Measurements from ENCODE around the gene NR1D1. TPM values are rescaled to one million over a fixed set of nuclear protein-coding genes. Genes with fewer than 3 reads are reported as not detected.

NR1D1 gene
- total RNA-seq, 4 donors from 2014 or later: 2.0 to 92.1 (median 4.7) TPM

DNA sequence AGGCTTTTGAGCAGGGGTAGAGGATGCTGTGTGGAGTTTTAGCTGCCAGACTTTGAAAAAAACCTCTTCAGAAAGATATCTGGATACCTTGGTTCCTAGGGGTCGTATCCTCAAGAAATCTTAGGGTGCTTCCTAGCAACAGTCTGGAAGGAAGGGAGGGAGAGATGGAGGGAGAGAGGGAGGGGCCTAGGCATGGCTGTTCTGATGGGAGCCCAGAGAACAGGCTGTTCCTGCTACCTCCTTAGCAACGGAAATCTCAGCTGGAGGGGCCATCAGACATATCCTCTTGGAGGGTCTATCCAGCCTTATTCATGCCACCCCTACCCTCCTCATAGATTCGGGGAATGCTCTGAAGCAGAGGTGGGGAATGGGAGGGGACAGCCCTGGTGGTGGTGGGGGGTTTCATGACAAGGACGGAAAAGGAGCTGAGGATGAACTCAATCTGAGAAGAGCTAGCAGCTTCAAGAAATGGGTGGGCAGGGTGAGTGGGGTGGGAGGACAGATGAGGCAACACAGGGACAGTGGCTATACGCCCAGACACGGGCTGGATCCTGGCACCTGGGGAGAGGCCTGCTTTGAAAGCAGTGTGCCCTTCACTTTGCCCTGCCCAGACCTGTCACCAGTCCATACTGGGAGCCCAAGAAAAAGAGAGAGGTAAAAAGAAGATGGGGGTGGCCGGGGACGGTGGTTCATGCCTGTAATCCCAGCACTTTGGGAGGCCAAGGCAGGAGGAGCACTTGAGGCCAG lies 40.5 kb downstream of the NR1D1 start:
- intact Hi-C loops (cut with DNase I; ENCODE audit: low total_unique reads): loop anchor here (5.0 kb wide), 1 partner anchor 52 kb away; no protein-coding TSS in a partner anchor
- H3K9me3 ChIP-seq: no peaks in the 10 kb centered on the region
- H3K4me3 ChIP-seq: no peak overlapping the region
- H3K27ac ChIP-seq: peak overlapping the region; percentile 80 to 93
- no peaks in the 10 kb centered on the region for H3K27me3 ChIP-seq
- DNase-seq: no peak
- no peaks in the 10 kb centered on the region for H3K36me3 ChIP-seq
- H3K4me1 ChIP-seq: no peaks in the 10 kb centered on the region
- TF ChIP-seq POLR2A (IDR thresholded peaks at IDR 0.05) (no peak), CTCF (IDR thresholded peaks at IDR 0.05) (no peak)

- peaks cover 0 to under 1% of the 10 kb centered on the region in 2 donors for H3K4me1 ChIP-seq
- H3K36me3 ChIP-seq: no peaks in the 10 kb centered on the region
- no peaks in the 10 kb centered on the region for H3K9me3 ChIP-seq
- DNase-seq: no peak
- no peak overlapping the region for H3K4me3 ChIP-seq
- TF ChIP-seq POLR2A (IDR thresholded peaks at IDR 0.05) (no peak), CTCF (IDR thresholded peaks at IDR 0.05) (no peak)
- no peaks in the 10 kb centered on the region for H3K27me3 ChIP-seq
- intact Hi-C loops (cut with DNase I; ENCODE audit: low total_unique reads): no loop called here
- peak overlapping the region; percentile 80 to 93 for H3K27ac ChIP-seq
Observed at GRCh38 chr17:40058865-40059264, 41.5 kb downstream of the NR1D1 start.

DNA sequence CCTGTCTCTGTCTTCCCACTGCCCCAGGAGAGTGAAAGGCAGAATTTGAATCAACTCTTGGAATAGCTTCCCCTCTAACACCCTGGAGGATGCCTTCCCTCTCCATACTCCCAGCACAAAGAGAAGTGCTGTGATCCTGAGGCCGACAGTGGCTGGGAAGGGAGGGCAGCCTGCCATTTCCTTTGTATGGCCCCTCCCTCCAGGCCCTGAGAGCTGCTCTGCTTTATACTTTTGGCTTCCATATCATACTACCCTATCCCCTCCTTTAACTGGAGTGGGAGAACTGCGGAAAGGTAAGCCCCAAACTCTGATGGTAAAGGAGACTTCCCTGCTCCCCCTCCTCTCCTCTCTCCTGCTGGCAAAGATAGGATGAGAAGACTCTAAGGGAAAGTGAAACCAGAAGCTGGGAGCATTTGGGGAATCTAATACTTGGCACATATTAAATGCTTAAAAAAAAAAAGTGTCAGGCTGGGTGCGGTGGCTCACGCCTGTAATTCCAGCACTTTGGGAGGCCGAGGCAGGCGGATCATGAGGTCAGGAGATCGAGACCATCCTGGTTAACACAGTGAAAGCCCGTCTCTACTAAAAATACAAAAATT lies 42.1 kb downstream of the NR1D1 start:
- peaks cover 0 to 6% of the 10 kb centered on the region in 2 donors for H3K4me1 ChIP-seq
- no peaks in the 10 kb centered on the region for H3K9me3 ChIP-seq
- no peak for DNase-seq
- H3K4me3 ChIP-seq: no peak overlapping the region
- H3K27me3 ChIP-seq: no peaks in the 10 kb centered on the region
- H3K36me3 ChIP-seq: no peaks in the 10 kb centered on the region
- TF ChIP-seq CTCF (IDR thresholded peaks at IDR 0.05): no peak
- no peak for TF ChIP-seq POLR2A (IDR thresholded peaks at IDR 0.05)
- intact Hi-C loops (cut with DNase I; ENCODE audit: low total_unique reads): no loop called here
- H3K27ac ChIP-seq: peak overlapping the region; percentile 80 to 93

DNA sequence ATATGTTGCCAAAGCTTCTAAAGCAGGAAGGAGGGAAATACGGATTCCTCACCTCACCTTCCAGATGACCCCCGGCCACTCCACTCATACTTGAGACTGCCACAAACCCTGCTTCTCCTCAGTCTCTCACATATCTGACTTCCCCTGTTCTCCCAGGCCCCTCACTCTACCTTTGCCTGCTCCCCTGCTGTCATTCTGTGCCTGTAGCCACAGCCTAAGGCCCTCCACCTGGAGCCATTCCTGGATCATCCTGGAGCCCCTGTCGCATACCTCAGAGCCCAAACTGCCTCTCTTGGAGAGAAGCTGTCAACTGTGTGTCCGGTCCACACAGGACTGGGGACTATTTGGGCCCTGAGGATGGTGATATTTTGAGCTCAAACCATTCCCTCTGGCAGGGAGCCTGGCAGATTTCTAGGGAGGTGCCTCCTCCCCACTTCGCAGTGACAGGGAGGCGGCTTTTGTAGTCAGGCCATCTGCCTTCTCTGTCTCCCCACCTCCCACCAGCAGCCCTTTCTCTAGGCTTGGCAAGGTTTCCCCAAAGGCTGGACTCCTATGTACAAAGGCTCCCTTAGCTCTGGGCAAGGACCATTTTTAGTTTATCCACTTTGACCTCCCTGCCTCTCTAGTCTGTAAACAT lies 43.9 kb downstream of the NR1D1 start:
- no peaks in the 10 kb centered on the region for H3K9me3 ChIP-seq

More for the DNA sequence above, 43.9 kb downstream of the NR1D1 start:
- TF ChIP-seq CTCF (IDR thresholded peaks at IDR 0.05) (no peak), POLR2A (IDR thresholded peaks at IDR 0.05) (no peak)
- no peak overlapping the region for H3K4me3 ChIP-seq
- H3K36me3 ChIP-seq: no peaks in the 10 kb centered on the region
- no peaks in the 10 kb centered on the region for H3K27me3 ChIP-seq
- DNase-seq: no peak
- H3K27ac ChIP-seq: peak overlapping the region; percentile 5 to 20
- peaks cover 0 to 8% of the 10 kb centered on the region in 2 donors for H3K4me1 ChIP-seq
- intact Hi-C loops (cut with DNase I; ENCODE audit: low total_unique reads): no loop called here

Other genes with a start within 250 kb of the NR1D1 start
- gene IKZF3, start 236.3 kb downstream of the NR1D1 start, total RNA-seq: 1 to 10 TPM in 3 of 4 donors, under 1 TPM in 1; 0.88 to 2.1 (median 1.6) TPM
- not detected for gene ZPBP2, start 232.4 kb downstream of the NR1D1 start, total RNA-seq
- 10 to 100 TPM in 2 of 4 donors, 1 to 10 TPM in 1, under 1 TPM in 1; 0.29 to 12.6 (median 6.4) TPM for gene GSDMB, start 182.0 kb downstream of the NR1D1 start, total RNA-seq
- 10 to 100 TPM; 15.9 to 71.5 (median 42.9) TPM for gene ORMDL3, start 173.0 kb downstream of the NR1D1 start, total RNA-seq
- under 1 TPM in 1 of 4 donors, not detected in 3; 0.52 TPM for gene LRRC3C, start 172.9 kb downstream of the NR1D1 start, total RNA-seq
- under 1 TPM in 3 of 4 donors, not detected in 1; 0.18 to 0.35 (median 0.26) TPM for gene GSDMA, start 137.6 kb downstream of the NR1D1 start, total RNA-seq
- gene PSMD3, start 119.8 kb downstream of the NR1D1 start, total RNA-seq: 100 to 1,000 TPM in 1 of 4 donors, 10 to 100 TPM in 3; 62.0 to 158 (median 84.7) TPM
- gene CSF3, start 85.1 kb downstream of the NR1D1 start, total RNA-seq: 1 to 10 TPM in 1 of 4 donors, under 1 TPM in 1, not detected in 2; 0.29 to 5.0 TPM
- gene MED24, start 46.2 kb downstream of the NR1D1 start, total RNA-seq: 100 to 1,000 TPM in 1 of 4 donors, 10 to 100 TPM in 3; 17.6 to 111 (median 44.7) TPM
- gene THRA, start 37.6 kb downstream of the NR1D1 start, total RNA-seq: 100 to 1,000 TPM in 1 of 4 donors, 10 to 100 TPM in 3; 19.7 to 124 (median 63.1) TPM
- 100 to 1,000 TPM in 1 of 4 donors, 10 to 100 TPM in 3; 51.0 to 151 (median 77.6) TPM for gene MSL1, start 21.4 kb upstream of the NR1D1 start, total RNA-seq
- 100 to 1,000 TPM in 2 of 4 donors, 10 to 100 TPM in 2; 33.2 to 166 (median 91.3) TPM for gene CASC3, start 39.9 kb upstream of the NR1D1 start, total RNA-seq
- gene RAPGEFL1, start 76.9 kb upstream of the NR1D1 start, total RNA-seq: 10 to 100 TPM in 1 of 4 donors, 1 to 10 TPM in 1, under 1 TPM in 2; 0.29 to 21.5 (median 2.0) TPM
- 10 to 100 TPM in 2 of 4 donors, 1 to 10 TPM in 2; 4.9 to 34.3 (median 8.6) TPM for gene WIPF2, start 118.7 kb upstream of the NR1D1 start, total RNA-seq
- gene CDC6, start 187.3 kb upstream of the NR1D1 start, total RNA-seq: 10 to 100 TPM in 1 of 4 donors, under 1 TPM in 1, not detected in 2; 0.88 to 11.3 TPM
- gene RARA, start 208.6 kb upstream of the NR1D1 start, total RNA-seq: 10 to 100 TPM; 18.9 to 80.5 (median 46.3) TPM